ENCODE data around the gene ZKSCAN4.

Gene ZKSCAN4

GRCh38 chr6:28267695-28268059 lies 15.6 kb upstream of the ZKSCAN4 start:
- Histone ChIP-seq H3K36me3 (ENCODE audit: control insufficient read depth, insufficient read depth, low read length) (peaks cover 10% of the 10 kb centered on the region), H3K27me3 (ENCODE audit: control insufficient read depth, insufficient read depth, low read length) (no peaks in the 10 kb centered on the region), H3K4me1 (ENCODE audit: control insufficient read depth, insufficient read depth, low read length) (0 out of 2 replicates have a peak, but pooled peaks cover 7% of the 10 kb centered on the region), H3K9me3 (ENCODE audit: control insufficient read depth, insufficient read depth, low read length) (no peaks in the 10 kb centered on the region), H3K4me3 (ENCODE audit: low read depth, low read length) (peak overlapping the region; percentile 79), H3K27ac (ENCODE audit: low read depth, low read length) (no peak overlapping the region), H3K9ac (ENCODE audit: low read depth, low read length) (peak overlapping the region; percentile 73)

GRCh38 chr6:28266962-28267694 lies 15.1 kb upstream of the ZKSCAN4 start, which contains the start of gene ZSCAN26:
ZSCAN26 (plus strand) TSS chr6:28267143; CDS start chr6:28271920, 4,777 bp downstream.
- Histone ChIP-seq H3K4me3 (ENCODE audit: low read depth, low read length) (peak within 1 kb of the TSS; percentile 79), H3K27me3 (ENCODE audit: control insufficient read depth, insufficient read depth, low read length) (no peaks in the 10 kb centered on the region), H3K9me3 (ENCODE audit: control insufficient read depth, insufficient read depth, low read length) (no peaks in the 10 kb centered on the region), H3K4me1 (ENCODE audit: control insufficient read depth, insufficient read depth, low read length) (0 out of 2 replicates have a peak, but pooled peaks cover 7% of the 10 kb centered on the region), H3K9ac (ENCODE audit: low read depth, low read length) (peak within 1 kb of the TSS; percentile 73), H3K36me3 (ENCODE audit: control insufficient read depth, insufficient read depth, low read length) (peaks cover 4% of the 10 kb centered on the region), H3K27ac (ENCODE audit: low read depth, low read length) (peak within 1 kb of the TSS; percentile 93)

GRCh38 chr6:28266563-28266961 lies 14.5 kb upstream of the ZKSCAN4 start:
- Histone ChIP-seq H3K9me3 (ENCODE audit: control insufficient read depth, insufficient read depth, low read length) (no peaks in the 10 kb centered on the region), H3K27me3 (ENCODE audit: control insufficient read depth, insufficient read depth, low read length) (no peaks in the 10 kb centered on the region), H3K36me3 (ENCODE audit: control insufficient read depth, insufficient read depth, low read length) (no peaks in the 10 kb centered on the region), H3K27ac (ENCODE audit: low read depth, low read length) (peak overlapping the region; percentile 93), H3K4me3 (ENCODE audit: low read depth, low read length) (peak overlapping the region; percentile 79), H3K9ac (ENCODE audit: low read depth, low read length) (peak overlapping the region; percentile 73), H3K4me1 (ENCODE audit: control insufficient read depth, insufficient read depth, low read length) (0 out of 2 replicates have a peak, but pooled peaks cover 7% of the 10 kb centered on the region)

GRCh38 chr6:28264834-28265401 lies 12.8 kb upstream of the ZKSCAN4 start:
- no peaks in the 10 kb centered on the region for H3K36me3 ChIP-seq (ENCODE audit: control insufficient read depth, insufficient read depth, low read length)
- 0 out of 2 replicates have a peak, but pooled peaks cover 7% of the 10 kb centered on the region for H3K4me1 ChIP-seq (ENCODE audit: control insufficient read depth, insufficient read depth, low read length)

GRCh38 chr6:28263922-28264321 lies 11.9 kb upstream of the ZKSCAN4 start:
- Histone ChIP-seq H3K9ac (ENCODE audit: low read depth, low read length) (no peak overlapping the region), H3K4me3 (ENCODE audit: low read depth, low read length) (no peak overlapping the region), H3K9me3 (ENCODE audit: control insufficient read depth, insufficient read depth, low read length) (no peaks in the 10 kb centered on the region), H3K27me3 (ENCODE audit: control insufficient read depth, insufficient read depth, low read length) (no peaks in the 10 kb centered on the region), H3K36me3 (ENCODE audit: control insufficient read depth, insufficient read depth, low read length) (no peaks in the 10 kb centered on the region), H3K27ac (ENCODE audit: low read depth, low read length) (no peak overlapping the region), H3K4me1 (ENCODE audit: control insufficient read depth, insufficient read depth, low read length) (0 out of 2 replicates have a peak, but pooled peaks cover 7% of the 10 kb centered on the region)

More at GRCh38 chr6:28264834-28265401, 12.8 kb upstream of the ZKSCAN4 start:
- H3K9ac ChIP-seq (ENCODE audit: low read depth, low read length) = no peak overlapping the region
- H3K4me3 ChIP-seq (ENCODE audit: low read depth, low read length) = no peak overlapping the region
- H3K27ac ChIP-seq (ENCODE audit: low read depth, low read length) = no peak overlapping the region
- no peaks in the 10 kb centered on the region for H3K9me3 ChIP-seq (ENCODE audit: control insufficient read depth, insufficient read depth, low read length)
- H3K27me3 ChIP-seq (ENCODE audit: control insufficient read depth, insufficient read depth, low read length) = no peaks in the 10 kb centered on the region

- Histone ChIP-seq H3K27ac (ENCODE audit: low read depth, low read length) (no peak within 1 kb of the TSS), H3K4me1 (ENCODE audit: control insufficient read depth, insufficient read depth, low read length) (no peaks in the 10 kb centered on the region), H3K4me3 (ENCODE audit: low read depth, low read length) (no peak within 1 kb of the TSS), H3K27me3 (ENCODE audit: control insufficient read depth, insufficient read depth, low read length) (no peaks in the 10 kb centered on the region), H3K9ac (ENCODE audit: low read depth, low read length) (no peak within 1 kb of the TSS), H3K9me3 (ENCODE audit: control insufficient read depth, insufficient read depth, low read length) (no peaks in the 10 kb centered on the region), H3K36me3 (ENCODE audit: control insufficient read depth, insufficient read depth, low read length) (no peaks in the 10 kb centered on the region)
Measured at GRCh38 chr6:28258877-28259777, 7.1 kb upstream of the ZKSCAN4 start, which contains the start of gene NKAPL. NKAPL (plus strand) TSS chr6:28259297; CDS start chr6:28259372, 75 bp downstream.

- H3K9ac ChIP-seq (ENCODE audit: low read depth, low read length) = no peak overlapping the region
- no peaks in the 10 kb centered on the region for H3K27me3 ChIP-seq (ENCODE audit: control insufficient read depth, insufficient read depth, low read length)
- no peak overlapping the region for H3K4me3 ChIP-seq (ENCODE audit: low read depth, low read length)
- no peaks in the 10 kb centered on the region for H3K36me3 ChIP-seq (ENCODE audit: control insufficient read depth, insufficient read depth, low read length)
- H3K4me1 ChIP-seq (ENCODE audit: control insufficient read depth, insufficient read depth, low read length) = peaks cover 9% of the 10 kb centered on the region
- H3K27ac ChIP-seq (ENCODE audit: low read depth, low read length) = no peak overlapping the region
- no peaks in the 10 kb centered on the region for H3K9me3 ChIP-seq (ENCODE audit: control insufficient read depth, insufficient read depth, low read length)
Measured at GRCh38 chr6:28257042-28257441, 5.0 kb upstream of the ZKSCAN4 start.

- H3K9me3 ChIP-seq (ENCODE audit: control insufficient read depth, insufficient read depth, low read length) = no peaks in the 10 kb centered on the region
- peaks cover 4% of the 10 kb centered on the region; the same call in 1 of the 2 replicates for H3K36me3 ChIP-seq (ENCODE audit: control insufficient read depth, insufficient read depth, low read length)
- H3K4me3 ChIP-seq (ENCODE audit: low read depth, low read length) = no peak overlapping the region
- peaks cover 14% of the 10 kb centered on the region for H3K4me1 ChIP-seq (ENCODE audit: control insufficient read depth, insufficient read depth, low read length)
- no peaks in the 10 kb centered on the region for H3K27me3 ChIP-seq (ENCODE audit: control insufficient read depth, insufficient read depth, low read length)
- H3K27ac ChIP-seq (ENCODE audit: low read depth, low read length) = no peak overlapping the region
- H3K9ac ChIP-seq (ENCODE audit: low read depth, low read length) = no peak overlapping the region
Measured at GRCh38 chr6:28254121-28254519, 2.1 kb upstream of the ZKSCAN4 start.

- H3K4me3 ChIP-seq (ENCODE audit: low read depth, low read length) = peak overlapping the region; percentile 84
- peaks cover 14% of the 10 kb centered on the region for H3K4me1 ChIP-seq (ENCODE audit: control insufficient read depth, insufficient read depth, low read length)
- H3K36me3 ChIP-seq (ENCODE audit: control insufficient read depth, insufficient read depth, low read length) = peaks cover 28% of the 10 kb centered on the region
- no peaks in the 10 kb centered on the region for H3K27me3 ChIP-seq (ENCODE audit: control insufficient read depth, insufficient read depth, low read length)
- no peaks in the 10 kb centered on the region for H3K9me3 ChIP-seq (ENCODE audit: control insufficient read depth, insufficient read depth, low read length)
- H3K27ac ChIP-seq (ENCODE audit: low read depth, low read length) = peak overlapping the region; percentile 48
- H3K9ac ChIP-seq (ENCODE audit: low read depth, low read length) = peak overlapping the region; percentile 21
Measured at GRCh38 chr6:28251661-28252008, 434 bp downstream of the ZKSCAN4 start.

- no peaks in the 10 kb centered on the region for H3K9me3 ChIP-seq (ENCODE audit: control insufficient read depth, insufficient read depth, low read length)
- H3K4me1 ChIP-seq (ENCODE audit: control insufficient read depth, insufficient read depth, low read length) = peaks cover 14% of the 10 kb centered on the region
- H3K36me3 ChIP-seq (ENCODE audit: control insufficient read depth, insufficient read depth, low read length) = peaks cover 37% of the 10 kb centered on the region
- H3K27me3 ChIP-seq (ENCODE audit: control insufficient read depth, insufficient read depth, low read length) = no peaks in the 10 kb centered on the region
- no peak overlapping the region for H3K27ac ChIP-seq (ENCODE audit: low read depth, low read length)
- no peak overlapping the region for H3K9ac ChIP-seq (ENCODE audit: low read depth, low read length)
- peak overlapping the region; percentile 84 for H3K4me3 ChIP-seq (ENCODE audit: low read depth, low read length)
Measured at GRCh38 chr6:28250747-28251146, 1.3 kb downstream of the ZKSCAN4 start.

Measured in HUES48 (cell line).